DMS79 (cell line): ENCODE results near the gene CEP295NL.

Experiments
- DNase-seq: peaks from one replicate; lab custom pipeline; 2025; lab: John Stamatoyannopoulos, UW

The CEP295NL gene

DNA sequence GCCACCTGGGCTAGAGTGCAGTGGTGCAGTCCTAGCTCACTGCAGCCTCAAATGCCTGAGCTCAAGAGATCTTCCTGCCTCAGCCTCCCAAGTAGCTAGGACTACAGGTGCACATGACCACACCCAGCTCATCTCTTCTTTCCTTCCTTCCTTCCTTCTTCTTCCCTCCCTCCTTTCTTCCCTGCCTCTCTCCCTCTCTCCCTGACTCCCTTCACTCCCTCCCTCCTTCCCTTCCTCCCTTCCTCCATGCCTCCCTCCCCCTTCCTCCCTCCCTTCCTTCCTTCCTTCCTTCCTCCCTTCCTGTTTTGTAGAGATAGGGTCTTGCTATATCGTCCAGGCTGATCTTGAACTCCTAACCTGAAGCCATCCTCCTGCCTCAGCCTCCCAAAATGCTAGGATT lies 38.9 kb downstream of the CEP295NL start:
- no peak for DNase-seq

DNA sequence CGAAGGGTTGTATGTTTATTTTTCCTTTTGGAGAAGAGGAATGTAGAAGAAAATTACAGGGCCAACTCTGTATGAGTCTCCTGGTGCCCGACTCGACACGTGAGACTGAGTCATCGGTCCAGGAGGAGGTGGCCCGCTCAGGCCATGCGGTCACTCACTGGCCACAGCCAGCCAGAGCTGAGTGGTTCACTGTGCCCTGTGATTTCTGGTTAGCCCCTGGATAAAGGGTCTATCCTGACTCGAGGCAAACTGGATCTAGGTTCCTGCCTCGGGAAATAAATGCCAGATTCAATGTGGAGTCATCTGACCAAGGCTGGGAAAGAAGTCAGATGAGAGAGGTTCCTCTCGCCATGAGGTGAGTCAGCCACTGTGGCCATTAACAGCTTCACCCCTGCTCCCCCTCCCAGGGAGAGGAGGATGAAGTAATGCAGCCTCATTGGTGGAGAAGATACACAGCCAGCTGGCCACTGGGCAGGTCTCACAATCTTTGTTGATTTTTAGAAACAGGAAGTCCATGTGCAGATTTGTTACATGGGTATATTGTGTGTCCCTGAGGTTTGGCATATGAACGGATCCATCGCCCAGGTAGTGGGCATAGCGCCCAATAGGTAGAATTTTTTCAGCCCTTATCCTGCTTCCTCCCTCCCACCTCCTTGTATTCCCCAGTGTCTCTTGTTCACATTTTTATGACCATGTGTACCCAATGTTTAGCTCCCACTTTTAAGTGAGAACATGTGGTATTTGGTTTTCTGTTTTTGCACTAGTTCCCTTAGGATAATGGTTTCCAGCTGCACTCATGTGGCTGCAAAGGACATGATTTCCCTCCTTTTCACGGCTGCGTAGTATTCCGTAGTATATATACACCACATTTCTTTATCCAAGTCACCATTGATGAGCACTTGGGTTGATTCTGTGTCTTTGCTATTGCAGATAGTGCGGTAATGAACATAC lies 40.7 kb downstream of the CEP295NL start:
- DNase-seq, result no peak

DNA sequence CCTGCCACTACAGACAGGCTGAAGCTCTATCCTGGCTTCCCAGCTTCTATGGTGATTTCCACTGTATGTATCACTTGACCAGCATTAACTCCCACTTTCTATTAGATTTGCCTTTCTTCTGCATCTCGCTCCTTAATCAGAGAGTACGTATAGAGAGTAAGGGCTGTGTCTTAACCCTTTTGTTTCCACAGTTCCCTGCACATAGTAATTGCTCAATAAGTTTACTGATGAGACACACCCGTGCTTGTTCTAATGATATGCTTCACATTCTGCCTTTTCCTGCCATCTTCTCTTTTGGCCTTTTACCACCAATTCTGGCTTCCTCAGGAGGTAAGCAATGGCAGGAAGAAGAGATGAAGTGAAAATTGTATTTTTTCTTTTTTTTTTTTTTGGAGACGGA lies 41.8 kb downstream of the CEP295NL start:
- no peak for DNase-seq

DNA sequence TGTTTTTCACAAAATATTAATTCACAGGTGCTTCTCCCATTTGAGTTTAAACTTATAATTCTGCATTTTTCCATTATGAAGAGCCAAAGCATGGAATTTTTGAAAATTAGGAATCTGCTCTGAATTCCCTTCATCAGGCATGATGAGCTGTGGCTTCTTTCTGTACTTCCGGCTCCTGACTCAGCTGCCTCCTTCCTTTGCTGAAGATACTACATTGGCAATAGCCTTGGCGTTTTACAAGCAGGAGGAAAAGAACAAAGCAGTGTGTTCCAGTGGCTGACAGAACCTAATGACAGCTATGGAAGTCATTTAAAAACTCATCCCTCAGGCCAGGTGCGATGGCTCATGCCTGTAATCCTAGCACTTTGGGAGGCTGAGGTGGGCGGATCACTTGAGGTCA lies 44.0 kb downstream of the CEP295NL start:
- DNase-seq, result no peak

DNA sequence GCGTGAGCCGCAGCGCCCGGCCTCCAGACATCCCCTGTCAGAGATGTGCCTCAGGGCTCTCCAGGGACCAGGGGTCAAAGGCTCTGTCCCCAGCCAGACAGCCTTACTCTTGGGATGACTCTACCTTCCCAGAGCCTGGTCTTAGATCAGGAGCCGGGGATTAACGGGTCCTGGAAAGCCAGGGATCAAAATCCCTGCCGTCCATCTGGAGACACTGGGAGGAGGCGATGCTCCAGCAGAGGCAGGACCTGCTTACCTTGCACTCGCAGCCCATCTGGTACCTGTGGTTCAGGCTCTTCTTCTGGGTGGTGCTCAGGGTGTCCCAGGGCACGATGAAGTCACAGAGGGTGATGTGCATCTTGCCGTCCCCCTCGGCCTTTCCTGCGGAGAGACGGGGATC lies 45.7 kb downstream of the CEP295NL start:
- DNase-seq, result no peak

DNA sequence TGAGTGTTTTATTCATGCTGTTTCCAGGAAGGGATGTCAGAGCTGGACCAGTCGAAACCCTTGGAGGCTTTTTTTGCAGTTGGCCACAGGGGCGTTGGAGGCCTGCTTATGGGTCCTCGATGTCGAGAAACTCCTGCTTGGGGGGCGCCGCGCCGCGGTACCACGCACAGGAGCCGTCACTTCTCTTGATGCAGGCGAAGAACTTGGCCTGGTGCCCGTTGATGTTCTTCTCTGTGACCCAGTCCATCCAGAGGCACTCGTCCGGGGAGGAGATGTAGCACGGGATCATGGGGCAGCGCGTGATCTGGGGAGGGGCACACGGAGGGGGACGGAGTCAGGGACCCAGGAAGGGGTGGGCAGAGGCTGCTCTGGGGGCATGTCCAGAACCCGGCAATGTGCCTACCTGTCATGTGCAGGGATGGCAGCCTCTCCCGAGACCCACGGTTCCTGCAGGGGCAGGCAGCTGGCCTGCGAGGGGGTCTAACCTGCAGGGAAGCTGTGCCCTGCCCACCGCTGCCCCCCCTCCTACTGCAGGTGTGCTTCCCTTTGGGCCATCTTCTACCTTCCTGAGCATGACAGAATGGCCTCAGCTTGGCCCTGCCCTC lies 47.3 kb downstream of the CEP295NL start:
- no peak for DNase-seq

DNA sequence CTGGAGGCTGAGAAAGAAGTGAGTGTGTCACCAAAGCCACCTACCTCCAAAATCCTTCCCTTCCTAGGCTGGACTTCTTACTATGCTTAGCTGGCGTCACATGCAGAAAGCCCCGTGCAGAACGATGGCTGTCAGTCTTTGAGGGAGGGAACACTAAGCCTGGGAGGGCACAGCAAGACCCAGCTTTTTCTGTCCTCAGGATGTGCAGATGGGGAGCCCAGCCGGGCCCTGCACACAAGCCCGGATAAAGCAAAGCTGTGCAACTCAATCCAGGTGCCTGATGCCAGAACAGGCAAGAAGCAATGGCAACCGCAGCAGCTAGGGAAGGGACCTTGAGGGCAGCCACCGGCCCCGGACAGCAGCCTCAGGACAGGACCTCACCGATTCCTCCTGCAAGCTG lies 48.5 kb downstream of the CEP295NL start:
- no peak for DNase-seq

DNA sequence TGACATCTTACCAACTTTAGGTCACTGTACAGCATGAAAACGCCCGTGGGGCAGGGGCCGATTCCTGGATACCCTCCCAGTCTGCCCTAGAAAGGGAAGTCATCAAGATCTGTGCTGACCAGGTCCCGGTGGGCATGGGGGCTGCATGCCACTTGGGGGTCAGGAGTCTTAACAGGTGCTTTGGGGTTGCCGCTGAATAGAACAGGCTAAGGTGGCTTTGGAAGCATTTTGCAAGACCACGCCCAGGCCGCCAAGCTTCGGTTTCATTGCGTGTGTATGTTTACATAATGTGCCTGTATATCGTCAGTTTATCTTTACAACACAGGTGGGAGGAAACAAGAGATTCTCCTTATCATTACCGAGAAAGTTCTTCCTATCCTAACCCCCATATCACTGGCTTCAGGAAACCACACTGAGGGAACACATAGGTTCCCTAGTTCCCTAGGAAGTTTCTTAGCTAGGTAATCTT lies 49.0 kb downstream of the CEP295NL start:
- DNase-seq, result no peak

DNA sequence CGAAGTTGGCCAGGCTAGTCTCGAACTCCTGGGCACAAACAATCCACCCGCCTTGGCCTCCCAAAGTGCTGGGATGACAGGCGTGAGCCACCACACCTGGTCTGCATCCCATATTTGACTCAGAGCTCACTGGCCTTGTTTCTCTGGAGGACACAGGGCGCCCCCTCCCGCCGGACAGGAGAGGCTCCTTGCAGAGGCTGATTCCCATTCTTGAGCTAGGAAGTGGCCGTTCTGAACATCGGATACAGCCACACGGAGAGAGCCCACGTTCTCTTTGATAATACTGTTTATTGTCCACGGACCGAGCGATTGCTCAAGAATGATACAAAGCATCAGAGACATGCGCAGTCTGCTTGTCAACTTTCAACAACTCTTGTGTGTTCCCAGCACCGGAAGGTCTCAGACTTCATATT lies 50.3 kb downstream of the CEP295NL start:
- no peak for DNase-seq

DNA sequence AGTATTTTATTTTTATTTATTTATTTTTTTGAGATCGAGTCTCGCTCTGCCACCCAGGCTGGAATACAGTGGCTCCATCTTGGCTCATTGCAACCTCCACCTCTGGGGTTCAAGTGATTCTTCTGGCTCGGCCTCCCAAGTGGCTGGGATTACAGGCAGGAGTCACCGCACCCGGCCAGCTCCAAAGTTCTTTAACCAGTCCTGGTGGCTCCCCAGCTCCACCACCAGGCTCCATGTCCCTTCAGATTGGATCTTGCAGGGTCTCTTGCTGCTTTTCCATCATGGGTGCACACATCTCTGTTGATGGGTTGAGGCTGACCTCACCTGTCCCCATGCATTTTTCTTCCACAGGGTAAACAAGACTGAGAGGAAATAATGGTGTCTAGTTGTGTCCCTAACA lies 54.0 kb downstream of the CEP295NL start:
- no peak for DNase-seq

DNA sequence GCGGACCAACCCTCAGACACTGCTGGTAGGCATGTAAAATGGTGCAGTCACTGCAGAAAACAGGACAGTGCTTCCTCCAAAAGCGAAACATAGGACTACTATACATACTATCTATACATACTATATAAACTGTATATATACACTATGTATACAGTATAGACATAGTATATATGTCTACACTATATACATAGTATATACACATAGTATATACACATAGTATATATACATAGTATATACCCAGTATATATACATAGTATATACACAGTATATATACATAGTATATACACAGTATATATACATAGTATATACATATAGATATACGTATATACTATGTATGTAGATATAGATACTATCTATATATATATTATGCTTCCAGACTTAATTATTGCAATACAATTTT lies 55.9 kb downstream of the CEP295NL start:
- DNase-seq, result no peak

DNA sequence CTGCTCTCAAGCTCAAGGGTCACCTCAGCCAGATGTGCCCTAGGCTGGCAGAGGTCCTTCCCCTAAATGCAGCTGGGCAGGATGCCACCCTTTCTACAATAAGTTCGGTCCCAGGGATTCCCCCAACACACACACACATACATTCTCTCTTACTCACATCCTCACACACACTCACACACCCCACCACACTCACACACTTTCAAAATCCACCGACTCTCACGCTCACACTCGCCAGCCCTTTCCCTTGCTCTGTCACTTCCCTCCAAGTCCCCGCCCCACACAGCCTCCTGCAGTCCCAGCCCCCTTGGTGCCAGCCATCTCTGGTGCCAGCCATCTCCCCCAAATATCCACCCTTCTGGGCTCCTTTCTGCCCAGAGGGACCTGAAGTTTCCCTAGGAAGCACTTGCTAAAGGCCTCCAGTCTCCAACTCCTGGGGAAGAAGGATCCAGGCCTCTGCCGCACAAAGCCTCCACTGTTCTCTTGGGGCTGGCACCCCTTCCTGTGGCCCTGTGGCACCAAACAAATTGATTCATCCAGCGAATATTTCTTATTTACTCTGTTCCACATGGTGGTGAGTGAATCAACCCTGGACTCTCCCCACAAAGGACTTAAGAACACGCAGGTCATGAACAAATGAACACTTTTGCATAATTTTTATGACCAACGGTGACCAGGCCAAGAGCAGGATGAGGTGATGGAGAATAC lies 58.5 kb downstream of the CEP295NL start:
- no peak for DNase-seq

DNA sequence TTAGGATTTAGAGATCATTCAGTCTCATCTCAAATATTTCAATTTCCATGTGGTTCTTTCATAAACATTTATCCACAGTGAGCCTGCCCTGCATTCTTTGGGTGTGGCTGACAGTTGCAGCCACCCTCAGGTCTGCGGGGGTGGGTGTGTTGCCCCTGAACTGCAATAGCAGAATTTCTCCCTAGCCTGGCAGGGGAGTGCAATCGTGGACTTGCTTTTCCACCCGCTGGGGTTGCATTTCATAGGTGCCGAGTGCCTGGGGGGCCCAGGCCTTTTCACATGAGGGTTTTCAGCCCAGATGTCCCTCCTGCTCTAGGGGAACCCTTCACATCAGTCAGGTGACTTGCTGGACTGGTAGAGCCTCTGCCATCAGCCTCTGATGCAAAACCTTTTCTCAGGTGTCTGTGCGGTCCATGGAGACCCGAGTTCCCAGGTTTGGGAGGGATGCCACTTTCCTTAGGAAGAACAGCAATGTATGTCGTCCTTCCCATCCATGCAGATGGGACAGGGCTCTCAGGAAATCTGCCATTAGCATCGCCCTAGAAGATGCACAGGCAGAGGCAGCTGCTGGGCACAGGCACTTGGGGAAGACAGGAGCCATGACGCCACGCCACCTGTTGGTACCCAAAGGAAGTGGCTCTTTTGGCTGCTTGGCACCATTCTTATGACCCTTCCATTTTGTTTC lies 60.0 kb downstream of the CEP295NL start:
- no peak for DNase-seq

DNA sequence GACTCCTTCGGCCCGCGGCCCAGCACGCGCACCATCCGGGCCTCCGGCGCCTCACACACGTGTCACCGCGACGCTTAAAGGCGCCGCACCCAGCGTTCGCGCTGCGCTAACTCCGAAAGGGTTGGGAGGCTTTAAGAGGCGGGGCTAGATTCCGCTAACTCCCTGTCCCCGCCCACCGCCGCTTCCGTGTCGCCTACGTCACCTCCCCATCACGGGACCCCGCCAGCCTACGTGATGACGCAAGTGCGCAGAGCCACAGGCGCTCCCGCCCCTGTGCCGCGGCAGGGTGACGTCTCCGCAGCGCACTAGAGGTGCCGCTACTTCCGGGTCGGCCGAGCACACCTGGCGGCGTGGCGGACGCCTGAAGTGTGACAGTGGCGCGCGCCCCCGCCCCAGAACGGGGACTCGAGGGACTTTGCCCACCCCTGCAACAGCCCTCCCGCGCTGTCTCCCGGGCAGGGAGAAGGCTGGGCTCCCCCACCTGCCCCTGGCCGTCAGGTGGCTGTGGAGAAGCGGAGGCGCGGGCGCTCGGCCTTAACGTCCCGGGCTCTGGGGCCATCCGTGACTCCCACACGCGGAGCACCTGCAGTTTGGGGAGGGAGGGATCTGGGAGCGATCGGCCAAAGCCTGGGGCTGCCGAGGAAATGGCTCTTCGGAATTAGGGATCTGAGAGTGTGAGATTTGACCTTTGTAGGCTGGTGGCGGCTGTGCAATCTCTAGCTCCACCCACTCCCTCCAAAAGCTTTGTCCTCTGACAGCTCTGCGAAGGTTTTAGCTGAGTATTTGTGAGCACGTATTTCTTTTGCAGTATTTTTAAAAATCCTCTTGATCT lies 62.0 kb downstream of the CEP295NL start, which contains the start of gene USP36:
Gene USP36, minus strand, starts transcription at position 35 of the 832 bp plus-strand sequence. CDS start 4,451 bp downstream, outside the sequence.
- DNase-seq, result peak; percentile 88
